ENCODE measurements around the gene CELSR1.

The CELSR1 gene

DNA sequence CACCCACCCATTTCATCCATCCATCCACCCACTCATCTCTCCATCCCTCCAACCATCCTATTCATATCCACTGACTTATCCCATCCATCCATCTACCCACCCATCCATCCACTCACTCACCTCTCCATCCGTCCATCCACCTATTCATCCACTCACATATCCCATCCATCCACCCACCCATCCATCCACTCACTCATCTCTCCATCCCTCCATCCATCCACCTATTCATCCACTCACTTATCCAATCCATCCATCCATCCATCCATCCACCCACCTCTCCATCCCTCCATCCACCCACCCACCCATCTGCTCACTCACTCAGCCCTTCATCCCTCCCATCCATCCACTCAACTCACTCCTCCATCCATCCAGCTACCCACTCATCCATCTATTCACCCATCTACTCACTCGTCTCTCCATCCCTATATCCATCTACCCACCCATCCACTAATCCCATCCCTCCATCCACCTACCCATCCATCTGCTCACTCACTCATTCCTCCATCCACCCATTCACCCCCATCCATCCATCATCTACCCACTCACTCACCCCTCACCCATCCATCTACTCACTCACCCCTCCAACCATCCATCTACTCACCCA, 165.7 kb downstream of the CELSR1 start:
- DNase-seq = no peak

- peak; percentile 4 for DNase-seq
Observed at GRCh38 chr22:46370584-46371291, 166.7 kb downstream of the CELSR1 start.

DNA sequence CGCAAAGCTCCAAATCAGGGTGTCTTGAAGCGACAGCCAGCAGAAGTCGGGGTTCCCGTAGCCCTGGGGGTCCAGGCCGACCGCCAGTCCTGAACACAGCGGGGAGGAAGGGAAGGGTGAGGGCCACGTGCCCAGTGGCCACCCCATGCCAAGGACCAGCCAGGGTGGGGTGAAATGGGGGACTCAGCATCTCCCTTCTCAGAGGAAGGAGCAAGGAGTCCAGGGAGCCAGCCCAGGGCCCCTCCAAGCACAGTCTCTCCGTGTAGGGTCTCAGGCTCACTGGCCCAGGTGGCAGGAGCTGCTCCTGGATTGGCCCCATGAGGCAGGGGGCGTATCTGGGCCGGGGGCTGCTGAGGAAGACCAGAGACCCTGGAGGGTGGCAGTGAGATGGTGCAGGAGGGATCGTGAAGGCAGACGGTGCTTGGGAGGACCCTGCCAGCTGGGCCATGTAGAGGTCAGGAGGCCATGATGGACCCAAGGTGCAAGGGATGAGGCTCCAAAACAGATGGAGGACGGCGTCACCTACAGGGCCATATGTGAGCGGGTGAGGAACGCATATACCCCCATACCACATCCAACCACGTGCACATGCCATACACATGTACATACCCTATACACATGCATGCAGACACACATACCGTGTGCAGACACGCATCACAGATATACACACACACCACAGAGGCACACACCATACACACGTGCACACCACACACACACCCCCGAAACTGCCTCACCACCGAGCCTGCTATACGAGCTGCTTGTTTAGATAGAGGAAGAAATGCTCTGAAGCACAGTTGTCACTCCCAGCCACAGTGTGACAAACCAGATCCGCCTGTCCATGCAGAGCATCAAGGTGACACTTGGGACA, 167.5 kb downstream of the CELSR1 start:
- no peak for DNase-seq

DNA sequence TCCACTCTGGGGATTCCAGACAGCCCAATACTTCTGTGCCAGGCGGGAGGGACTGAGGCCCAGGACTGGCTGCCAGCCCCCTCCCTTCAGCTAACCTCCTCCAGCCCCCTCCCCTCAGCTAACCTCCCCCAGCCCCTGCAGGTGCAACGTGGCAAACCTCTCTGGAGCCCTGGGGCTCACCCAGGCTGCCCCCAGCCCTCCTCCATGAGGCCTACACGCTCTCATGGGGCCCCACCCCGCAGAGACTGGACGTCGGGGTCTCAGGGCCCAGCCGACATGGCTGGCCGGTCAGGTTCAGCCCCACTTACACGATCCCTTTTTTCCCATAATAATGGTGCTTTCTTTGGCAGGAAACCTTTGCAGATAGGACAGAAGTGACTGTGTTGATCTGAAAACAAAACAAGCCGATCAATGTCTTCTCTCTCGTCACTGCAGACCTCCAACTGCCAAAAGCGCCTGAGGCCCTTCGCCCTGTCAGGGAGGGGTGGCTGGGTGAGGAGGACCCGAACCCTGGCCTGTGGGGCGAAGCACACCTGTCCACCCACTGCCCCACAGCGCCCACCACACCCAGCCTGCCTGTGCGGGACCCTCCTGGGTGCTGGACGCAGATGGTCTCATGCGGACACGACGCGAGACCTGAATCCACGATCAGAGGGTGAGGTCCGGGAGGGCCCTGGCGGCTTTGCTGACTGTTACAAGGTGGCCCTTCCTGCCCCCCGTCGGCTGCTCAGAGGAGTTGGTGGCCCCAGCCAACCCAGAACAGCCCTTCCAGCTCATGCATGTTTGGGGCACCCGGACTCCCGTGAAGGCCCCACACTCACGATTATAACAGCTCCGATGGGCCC, 168.3 kb downstream of the CELSR1 start:
- no peak for DNase-seq

GRCh38 chr22:46368422-46368821, 169.0 kb downstream of the CELSR1 start:
- DNase-seq = no peak

- peak; percentile 62 for DNase-seq
Observed at GRCh38 chr22:46367707-46368191, 169.7 kb downstream of the CELSR1 start.

DNA sequence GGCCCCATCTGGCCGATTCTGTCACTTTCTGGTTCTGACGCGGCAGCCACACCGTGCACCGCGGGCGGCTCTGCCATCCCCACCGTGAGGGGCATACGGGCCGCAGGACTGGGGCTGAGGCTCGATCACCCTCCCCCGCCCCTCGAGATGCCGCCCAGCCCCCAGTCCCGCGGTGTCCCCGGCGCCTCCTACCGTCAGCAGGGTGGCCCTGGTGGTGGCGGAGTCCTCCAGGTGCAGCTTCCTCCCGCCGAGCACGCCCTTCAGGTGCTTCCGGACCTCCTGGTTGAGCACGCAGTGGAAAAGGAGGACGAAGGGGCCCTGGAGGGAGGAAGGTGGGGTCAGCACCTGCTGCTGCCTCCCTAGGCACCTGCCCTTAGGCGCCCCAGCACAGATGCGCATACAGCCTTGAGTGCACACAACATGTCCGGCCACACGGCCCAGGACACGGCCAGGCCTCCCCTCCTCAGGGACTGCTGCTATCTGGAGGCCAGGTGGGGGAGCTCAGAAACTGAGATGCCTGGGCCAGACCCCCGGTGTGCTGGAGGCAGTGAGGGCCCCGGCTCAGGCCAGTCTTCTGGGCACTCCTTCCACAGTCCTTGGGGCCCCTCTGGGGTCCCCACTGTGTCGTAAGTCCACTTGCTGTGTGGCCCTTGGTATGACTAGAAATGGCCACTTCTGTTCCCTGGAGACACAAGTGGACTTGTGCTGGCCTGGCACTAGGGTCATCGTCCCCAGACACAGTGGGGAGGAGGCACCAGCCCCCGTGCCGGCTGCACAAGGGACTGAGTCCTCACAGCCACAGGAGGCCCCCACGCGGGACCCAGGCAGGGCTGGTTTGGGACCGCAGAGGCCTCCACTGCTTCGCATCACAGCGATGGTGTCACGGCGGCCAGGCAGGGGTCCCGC, 170.4 kb downstream of the CELSR1 start:
- peak; percentile 2 for DNase-seq

- no peak for DNase-seq
Observed at GRCh38 chr22:46366327-46366731, 171.1 kb downstream of the CELSR1 start.

- DNase-seq = no peak
Observed at GRCh38 chr22:46365166-46365624, 172.2 kb downstream of the CELSR1 start.

GRCh38 chr22:46364341-46365165, 172.9 kb downstream of the CELSR1 start:
- DNase-seq = no peak

GRCh38 chr22:46363611-46364321, 173.7 kb downstream of the CELSR1 start:
- DNase-seq = no peak

- DNase-seq = no peak
Observed at GRCh38 chr22:46362934-46363515, 174.4 kb downstream of the CELSR1 start.

DNA sequence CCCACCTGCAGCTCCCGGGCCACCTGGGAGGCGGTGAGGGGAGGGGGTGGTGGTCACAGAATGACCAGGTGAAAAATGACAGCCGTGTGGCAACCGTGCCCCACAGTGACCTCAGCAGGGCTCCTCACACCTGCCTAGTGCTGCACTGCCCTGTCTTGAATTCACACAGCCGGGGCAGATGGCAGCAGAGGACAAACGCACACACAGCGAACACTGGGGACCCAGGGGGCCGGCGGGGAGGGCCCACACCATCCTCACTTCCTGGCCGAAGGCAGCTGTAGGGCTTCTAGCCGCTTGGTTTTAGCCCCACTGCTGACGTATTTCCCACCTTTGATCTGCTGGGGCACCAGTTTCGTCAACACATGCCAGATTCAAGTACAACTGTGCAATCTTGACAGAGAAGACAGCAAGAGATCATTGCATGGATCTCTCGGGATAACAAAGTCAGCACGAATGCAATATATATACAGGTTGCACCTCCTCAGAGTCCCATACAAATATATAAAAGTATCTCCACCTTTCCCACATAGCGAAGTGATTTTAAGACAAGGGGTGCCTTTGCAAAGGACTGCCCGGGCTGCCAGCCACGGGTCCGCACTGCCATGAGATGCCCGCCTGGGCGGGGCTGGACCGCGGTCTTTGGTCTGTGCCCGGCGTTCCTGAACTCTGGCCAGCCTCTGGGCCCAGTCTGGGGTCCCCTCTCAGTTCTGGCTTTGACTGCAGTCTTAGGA, 175.1 kb downstream of the CELSR1 start:
- DNase-seq = peak; percentile 41

- no peak for DNase-seq
Observed at GRCh38 chr22:46361826-46362202, 175.6 kb downstream of the CELSR1 start.

GRCh38 chr22:46360891-46361290, 176.5 kb downstream of the CELSR1 start:
- DNase-seq = no peak

- DNase-seq = no peak
Observed at GRCh38 chr22:46360097-46360496, 177.3 kb downstream of the CELSR1 start.

DNA sequence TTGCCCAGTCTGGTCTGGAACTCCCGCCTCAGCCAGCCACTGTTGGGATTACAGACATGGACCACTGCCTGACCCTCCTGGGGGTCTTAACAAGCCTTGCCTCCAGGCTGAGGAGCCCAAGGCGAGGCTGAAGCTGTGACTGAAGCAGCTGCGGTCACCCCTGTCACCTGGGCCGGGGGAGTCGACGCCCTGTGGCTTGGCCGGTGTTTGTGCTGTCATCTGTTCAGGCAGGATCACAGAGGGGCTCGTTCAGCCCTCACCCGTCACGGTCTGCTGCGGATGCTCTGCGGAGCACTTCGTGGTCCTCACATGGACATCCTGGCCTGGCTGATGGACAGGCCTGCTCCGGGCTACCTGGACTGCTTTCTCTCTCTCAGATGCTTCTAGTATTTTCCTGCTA, 178.1 kb downstream of the CELSR1 start:
- DNase-seq = no peak

DNA sequence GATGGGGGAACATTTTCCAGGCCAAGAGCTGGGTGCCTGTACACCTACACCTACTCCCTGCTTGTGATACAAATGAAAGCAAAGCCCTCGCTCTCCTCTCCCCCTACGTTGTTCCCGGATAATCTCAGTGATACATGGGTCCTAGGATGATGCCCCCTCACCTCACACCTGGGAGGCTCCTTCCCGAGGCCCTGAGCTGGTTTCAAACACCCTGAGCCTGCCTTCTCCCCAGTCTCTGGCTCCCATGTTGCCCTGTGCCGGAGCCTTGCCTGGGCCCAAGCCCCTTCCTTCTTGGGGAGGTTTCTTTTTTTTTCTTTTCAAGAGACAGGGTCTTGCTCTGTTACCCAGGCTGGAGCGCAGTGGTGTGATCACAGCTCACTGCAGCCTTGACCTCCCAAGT, 178.7 kb downstream of the CELSR1 start:
- DNase-seq = no peak

All from NCI-H510A treated with DMSO at 0.1 percent for 48 hours (cell line).